ENCODE data around the gene WWTR1. TPM values are rescaled to one million over a fixed set of nuclear protein-coding genes. Genes with fewer than 3 reads are reported as not detected.

Gene WWTR1
- polyA plus RNA-seq, 2 of the 4 experiments (the other 2 are of a cell fraction), result 99.7 to 164 TPM

- DNase-seq (ENCODE audit: low read depth in 1 of 2, low spot score in 1 of 2) (no peak), ATAC-seq (peak; percentile 7 to 8; a peak in 4 of 6 replicates), FAIRE-seq (no peak)
- H3K4me1 ChIP-seq, result peaks cover 99% of the 10 kb centered on the region
- no peaks in the 10 kb centered on the region for H3K9me3 ChIP-seq
- peak overlapping the region; percentile 94 for H3K27ac ChIP-seq
- TF ChIP-seq RARB (CRISPR knock-in tag; IDR thresholded peaks at IDR 0.05) (no peak), HOXA7 (CRISPR knock-in tag; IDR thresholded peaks at IDR 0.05) (no peak), GATA3 (IDR thresholded peaks at IDR 0.05; ENCODE audit: borderline replicate concordance) (no peak; the same call in 1 of the 2 replicates), HDAC2 (IDR thresholded peaks at IDR 0.05) (no peak), FOSL2 (IDR thresholded peaks at IDR 0.05) (no peak), FOSL2 (CRISPR knock-in tag; IDR thresholded peaks at IDR 0.05) (no peak), PHF8 (IDR thresholded peaks at IDR 0.05; ENCODE audit: borderline replicate concordance, low read depth) (no peak), E2F6 (IDR thresholded peaks at IDR 0.05; ENCODE audit: borderline replicate concordance, low read depth) (no peak), ATOH8 (CRISPR knock-in tag; IDR thresholded peaks at IDR 0.05; ENCODE audit: low read depth) (no peak), EP300 (IDR thresholded peaks at IDR 0.05) (no peak), RCOR1 (IDR thresholded peaks at IDR 0.05; ENCODE audit: low read depth, low read length) (no peak), TFCP2L1 (CRISPR knock-in tag; IDR thresholded peaks at IDR 0.05) (no peak), MAZ (IDR thresholded peaks at IDR 0.05; ENCODE audit: borderline replicate concordance, low read depth, low read length) (no peak), CBX2 (IDR thresholded peaks at IDR 0.05; ENCODE audit: borderline replicate concordance, low read depth) (no peak)
- H3K4me3 ChIP-seq, result peak overlapping the region; percentile 18; the same call in 1 of the 3 replicates
- peak overlapping the region; percentile 87 for H3K4me2 ChIP-seq
- 3% methylated on average over 2 of the region's 2 CpGs for WGBS (ENCODE audit: missing lambda C conversion rate)
- POLR2A ChIA-PET, result interaction anchor here (0.6 to 3.4 kb wide), 3 partner anchors 45 to 77 kb away, joined by 3 to 27 read pairs (median 4); partner anchors contain the start of gene WWTR1
- CTCF ChIA-PET, result interaction anchor here (1.1 to 4.6 kb wide), 11 partner anchors 9 to 190 kb away, joined by 3 to 32 read pairs (median 4); partner anchors contain the start of gene WWTR1
These were observed 76.6 kb downstream of the WWTR1 start for GRCh38 chr3:149581248-149581647.

- 25% methylated on average over 4 of the region's 4 CpGs for WGBS (ENCODE audit: missing lambda C conversion rate)
- POLR2A ChIA-PET, result interaction anchor here (0.5 to 3.4 kb wide), 3 partner anchors 32 to 588 kb away, joined by 3 to 27 read pairs (median 3); partner anchors contain the start of gene WWTR1
- no peak overlapping the region for H3K4me3 ChIP-seq
- ATAC-seq (no peak), FAIRE-seq (no peak), DNase-seq (ENCODE audit: low read depth in 1 of 2, low spot score in 1 of 2) (no peak)
- H3K4me2 ChIP-seq, result peak overlapping the region; percentile 87
- TF ChIP-seq MAZ (IDR thresholded peaks at IDR 0.05; ENCODE audit: borderline replicate concordance, low read depth, low read length) (no peak), CEBPB (IDR thresholded peaks at IDR 0.05) (0 out of 4 replicates have a peak, but pooled peaks of 1 of the 2 experiments have one; percentile 8)
- peak overlapping the region; percentile 94 for H3K27ac ChIP-seq
- H3K9me3 ChIP-seq, result no peaks in the 10 kb centered on the region
- CTCF ChIA-PET, result interaction anchor here (1.2 to 4.6 kb wide), 6 partner anchors 12 to 191 kb away, joined by 3 to 32 read pairs (median 4); no protein-coding TSS in a partner anchor
- peaks cover 98% of the 10 kb centered on the region for H3K4me1 ChIP-seq
These were observed 77.8 kb downstream of the WWTR1 start for GRCh38 chr3:149579838-149580542.

- Histone ChIP-seq H3K4me2 (peak overlapping the region; percentile 87), H3K4me3 (no peak overlapping the region), H3K27ac (peak overlapping the region; percentile 94), H3K4me1 (peaks cover 98% of the 10 kb centered on the region), H3K9me3 (no peaks in the 10 kb centered on the region)
- 85% methylated on average over 1 of the region's 1 CpG for WGBS (ENCODE audit: missing lambda C conversion rate)
- ATAC-seq, result no peak
- CTCF ChIA-PET, result interaction anchor here (1.2 to 4.6 kb wide), 4 partner anchors 11 to 138 kb away, joined by 4 to 32 read pairs (median 7); no protein-coding TSS in a partner anchor
- POLR2A ChIA-PET, result interaction anchor here (0.5 to 3.4 kb wide), 2 partner anchors 79 to 587 kb away, joined by 3 to 27 read pairs; partner anchors contain the start of gene WWTR1
- DNase-seq (ENCODE audit: low read depth in 1 of 2, low spot score in 1 of 2), result no peak
- FAIRE-seq, result no peak
- no peak for TF ChIP-seq EHF (CRISPR knock-in tag; IDR thresholded peaks at IDR 0.05)
- TF ChIP-seq CTCF (IDR thresholded peaks at IDR 0.05), result no peak
- TF ChIP-seq USF2 (IDR thresholded peaks at IDR 0.05), result no peak
- no peak for TF ChIP-seq HES2 (IDR thresholded peaks at IDR 0.05)
- TF ChIP-seq RARB (CRISPR knock-in tag; IDR thresholded peaks at IDR 0.05), result no peak
- TF ChIP-seq CBX2 (IDR thresholded peaks at IDR 0.05; ENCODE audit: borderline replicate concordance, low read depth), result no peak
- no peak for TF ChIP-seq CHD4 (IDR thresholded peaks at IDR 0.05; ENCODE audit: borderline replicate concordance)
- TF ChIP-seq SREBF2 (IDR thresholded peaks at IDR 0.05), result no peak
- no peak for TF ChIP-seq ZFP36 (IDR thresholded peaks at IDR 0.05; ENCODE audit: borderline replicate concordance, partially characterized antibody)
- TF ChIP-seq REST (IDR thresholded peaks at IDR 0.05), result no peak
- TF ChIP-seq RCOR1 (IDR thresholded peaks at IDR 0.05; ENCODE audit: low read depth, low read length), result no peak
- no peak for TF ChIP-seq ZSCAN20 (CRISPR knock-in tag; IDR thresholded peaks at IDR 0.05)
These were observed 78.7 kb downstream of the WWTR1 start for GRCh38 chr3:149579161-149579560.
